ENCODE results near the gene CCDC197. TPM values are rescaled to one million over a fixed set of nuclear protein-coding genes. Genes with fewer than 3 reads are reported as not detected.

Gene CCDC197
- polyA plus RNA-seq, 1 experiment = not detected

- TF ChIP-seq, protein P1, sequence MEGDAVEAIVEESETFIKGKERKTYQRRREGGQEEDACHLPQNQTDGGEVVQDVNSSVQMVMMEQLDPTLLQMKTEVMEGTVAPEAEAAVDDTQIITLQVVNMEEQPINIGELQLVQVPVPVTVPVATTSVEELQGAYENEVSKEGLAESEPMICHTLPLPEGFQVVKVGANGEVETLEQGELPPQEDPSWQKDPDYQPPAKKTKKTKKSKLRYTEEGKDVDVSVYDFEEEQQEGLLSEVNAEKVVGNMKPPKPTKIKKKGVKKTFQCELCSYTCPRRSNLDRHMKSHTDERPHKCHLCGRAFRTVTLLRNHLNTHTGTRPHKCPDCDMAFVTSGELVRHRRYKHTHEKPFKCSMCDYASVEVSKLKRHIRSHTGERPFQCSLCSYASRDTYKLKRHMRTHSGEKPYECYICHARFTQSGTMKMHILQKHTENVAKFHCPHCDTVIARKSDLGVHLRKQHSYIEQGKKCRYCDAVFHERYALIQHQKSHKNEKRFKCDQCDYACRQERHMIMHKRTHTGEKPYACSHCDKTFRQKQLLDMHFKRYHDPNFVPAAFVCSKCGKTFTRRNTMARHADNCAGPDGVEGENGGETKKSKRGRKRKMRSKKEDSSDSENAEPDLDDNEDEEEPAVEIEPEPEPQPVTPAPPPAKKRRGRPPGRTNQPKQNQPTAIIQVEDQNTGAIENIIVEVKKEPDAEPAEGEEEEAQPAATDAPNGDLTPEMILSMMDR (IDR thresholded peaks at IDR 0.05; ENCODE audit: low read depth, low read length) = no peak
- ChIA-PET CTCF (interaction anchor here (0.7 to 0.9 kb wide), 3 partner anchors 15 to 225 kb away, joined by 3 to 4 read pairs (median 4); no protein-coding TSS in a partner anchor), POLR2A (interaction anchor here (0.6 kb wide), 1 partner anchor 31 kb away, joined by 4 read pairs; no protein-coding TSS in a partner anchor)
- Histone ChIP-seq H3K27me3 (ENCODE audit: control insufficient read depth, insufficient read depth, low read length) (no peaks in the 10 kb centered on the region), H3K27ac (ENCODE audit: low read depth, low read length) (no peak overlapping the region), H3K4me3 (ENCODE audit: low read depth, low read length) (no peak overlapping the region), H3K9me3 (ENCODE audit: control insufficient read depth, insufficient read depth, low read length) (no peaks in the 10 kb centered on the region)
- DNase-seq (ENCODE audit: low read depth, low spot score) = no peak
Measured at GRCh38 chr14:93954900-93955849, 41.9 kb upstream of the CCDC197 start.

- DNase-seq (ENCODE audit: low read depth, low spot score) = no peak
- Histone ChIP-seq H3K27ac (ENCODE audit: low read depth, low read length) (no peak overlapping the region), H3K27me3 (ENCODE audit: control insufficient read depth, insufficient read depth, low read length) (no peaks in the 10 kb centered on the region), H3K9me3 (ENCODE audit: control insufficient read depth, insufficient read depth, low read length) (no peaks in the 10 kb centered on the region), H3K4me3 (ENCODE audit: low read depth, low read length) (no peak overlapping the region)
- TF ChIP-seq, protein P1 (IDR thresholded peaks at IDR 0.05; ENCODE audit: low read depth, low read length) = no peak
- CTCF ChIA-PET = interaction anchor here (0.9 to 1.9 kb wide), 2 partner anchors 17 to 80 kb away, joined by 3 to 9 read pairs; no protein-coding TSS in a partner anchor
- POLR2A ChIA-PET = no interaction called here
Measured at GRCh38 chr14:93955850-93956481, 41.1 kb upstream of the CCDC197 start.

- no peak for DNase-seq (ENCODE audit: low read depth, low spot score)
- TF ChIP-seq, protein P1 (IDR thresholded peaks at IDR 0.05; ENCODE audit: low read depth, low read length) = no peak
- no peak overlapping the region for H3K4me3 ChIP-seq (ENCODE audit: low read depth, low read length)
- H3K27me3 ChIP-seq (ENCODE audit: control insufficient read depth, insufficient read depth, low read length) = no peaks in the 10 kb centered on the region
- POLR2A ChIA-PET = no interaction called here
- no peak overlapping the region for H3K27ac ChIP-seq (ENCODE audit: low read depth, low read length)
- no peaks in the 10 kb centered on the region for H3K9me3 ChIP-seq (ENCODE audit: control insufficient read depth, insufficient read depth, low read length)
- CTCF ChIA-PET = interaction anchor here (0.6 to 1.9 kb wide), 2 partner anchors 17 to 175 kb away, joined by 3 to 9 read pairs; no protein-coding TSS in a partner anchor
Measured at GRCh38 chr14:93956514-93957332, 40.4 kb upstream of the CCDC197 start.

DNA sequence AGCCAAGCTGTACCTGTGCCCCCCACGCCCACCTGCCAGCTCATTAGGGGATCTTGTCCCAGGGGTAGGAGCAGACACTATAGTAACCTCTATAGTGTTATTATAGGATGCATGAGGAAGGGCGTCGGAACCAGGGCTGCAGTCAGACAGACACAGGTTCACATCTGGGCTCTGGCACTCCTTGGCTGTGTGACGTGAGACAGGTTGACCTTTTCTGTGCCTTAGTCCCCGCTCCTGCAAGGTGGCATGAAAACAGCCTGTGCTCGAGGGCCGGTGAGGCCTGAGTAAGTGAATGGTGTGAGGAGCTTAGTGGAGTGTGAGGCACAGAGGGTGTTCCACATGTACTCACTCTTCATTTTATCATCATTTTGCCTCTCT lies 39.8 kb upstream of the CCDC197 start:
- H3K27ac ChIP-seq (ENCODE audit: low read depth, low read length) = no peak overlapping the region
- no peak for DNase-seq (ENCODE audit: low read depth, low spot score)
- TF ChIP-seq, protein P1 (IDR thresholded peaks at IDR 0.05; ENCODE audit: low read depth, low read length) = no peak
- no peaks in the 10 kb centered on the region for H3K9me3 ChIP-seq (ENCODE audit: control insufficient read depth, insufficient read depth, low read length)
- no peak overlapping the region for H3K4me3 ChIP-seq (ENCODE audit: low read depth, low read length)
- no peaks in the 10 kb centered on the region for H3K27me3 ChIP-seq (ENCODE audit: control insufficient read depth, insufficient read depth, low read length)
- POLR2A ChIA-PET = no interaction called here
- CTCF ChIA-PET = interaction anchor here (0.6 to 1.9 kb wide), 2 partner anchors 18 to 175 kb away, joined by 3 to 9 read pairs; no protein-coding TSS in a partner anchor
